ENCODE measurements around the gene MCAT. TPM values are rescaled to one million over a fixed set of nuclear protein-coding genes. Genes with fewer than 3 reads are reported as not detected.

The MCAT gene
- total and polyA plus RNA-seq, 2 donors (not counting 3 experiments of a cell fraction or from before 2014, with no cell fraction given), result 16.9 to 23.2 TPM

DNA sequence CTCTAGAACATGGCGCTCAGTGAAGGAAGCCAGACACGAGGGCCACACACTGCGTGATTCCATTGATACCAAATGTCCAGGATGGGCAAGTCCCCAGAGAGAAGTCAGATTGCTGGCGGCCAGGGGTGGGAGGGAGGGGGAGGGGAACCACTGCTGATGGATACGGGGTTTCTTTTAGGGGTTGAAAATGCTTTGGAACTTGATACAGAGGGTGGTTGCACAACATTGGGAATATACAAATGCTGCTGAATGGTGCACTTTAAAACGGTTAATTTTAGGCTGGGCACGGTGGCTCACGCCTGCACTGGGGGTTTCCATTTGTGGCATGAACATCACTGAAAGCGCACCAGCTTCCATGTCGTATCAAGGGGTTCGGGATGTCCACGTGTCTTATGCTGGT is 13.2 kb upstream of the MCAT start:
- BruUV-seq (replicated peaks), result no TSS peak
- H3K27ac ChIP-seq (ENCODE audit: insufficient read depth, low read depth, low read length), result no peak overlapping the region

More for the DNA sequence above, 13.2 kb upstream of the MCAT start:
- POLR2A ChIA-PET, result no interaction called here
- no peak overlapping the region for H2AFZ ChIP-seq (ENCODE audit: low read depth, low read length)
- no peaks in the 10 kb centered on the region for H3K9me3 ChIP-seq (replicated peaks; ENCODE audit: control insufficient read depth, insufficient read depth, low read length)
- no peak overlapping the region for H3K4me2 ChIP-seq (ENCODE audit: insufficient read depth, low read length)
- no peak overlapping the region for H3K9ac ChIP-seq (replicated peaks; ENCODE audit: extremely low read depth, insufficient read depth, low read length)
- intact Hi-C loops (cut with micrococcal nuclease) (no loop called here), dilution Hi-C loops (cut with MboI; ENCODE audit: extremely low pct_ligation_motif_present, low sequenced_read_pairs) (no loop called here)
- H3K36me3 ChIP-seq (ENCODE audit: control insufficient read depth in 2 of 2, extremely low read depth in 1 of 2, insufficient read depth in 2 of 2, low read length in 2 of 2), result peaks cover 0 to 8% of the 10 kb centered on the region in 2 experiments
- peaks cover 64% of the 10 kb centered on the region for H3K79me2 ChIP-seq (ENCODE audit: control insufficient read depth, insufficient read depth, low read length)
- CTCF ChIA-PET, result interaction anchor here (0.8 kb wide), 1 partner anchor 12 kb away, joined by 3 read pairs; no protein-coding TSS in a partner anchor
- H3K4me3 ChIP-seq (replicated peaks in 1 of 3; ENCODE audit: insufficient read depth in 1 of 3, low read depth in 1 of 3, low read length in 3 of 3), result no peak overlapping the region
- FAIRE-seq, result no peak
- H3K27me3 ChIP-seq (ENCODE audit: control insufficient read depth in 2 of 2, insufficient read depth in 2 of 2, low read length in 2 of 2), result no peaks in the 10 kb centered on the region
- DNase-seq (ENCODE audit: low read depth, low spot score), result no peak
- TF ChIP-seq, protein P1, sequence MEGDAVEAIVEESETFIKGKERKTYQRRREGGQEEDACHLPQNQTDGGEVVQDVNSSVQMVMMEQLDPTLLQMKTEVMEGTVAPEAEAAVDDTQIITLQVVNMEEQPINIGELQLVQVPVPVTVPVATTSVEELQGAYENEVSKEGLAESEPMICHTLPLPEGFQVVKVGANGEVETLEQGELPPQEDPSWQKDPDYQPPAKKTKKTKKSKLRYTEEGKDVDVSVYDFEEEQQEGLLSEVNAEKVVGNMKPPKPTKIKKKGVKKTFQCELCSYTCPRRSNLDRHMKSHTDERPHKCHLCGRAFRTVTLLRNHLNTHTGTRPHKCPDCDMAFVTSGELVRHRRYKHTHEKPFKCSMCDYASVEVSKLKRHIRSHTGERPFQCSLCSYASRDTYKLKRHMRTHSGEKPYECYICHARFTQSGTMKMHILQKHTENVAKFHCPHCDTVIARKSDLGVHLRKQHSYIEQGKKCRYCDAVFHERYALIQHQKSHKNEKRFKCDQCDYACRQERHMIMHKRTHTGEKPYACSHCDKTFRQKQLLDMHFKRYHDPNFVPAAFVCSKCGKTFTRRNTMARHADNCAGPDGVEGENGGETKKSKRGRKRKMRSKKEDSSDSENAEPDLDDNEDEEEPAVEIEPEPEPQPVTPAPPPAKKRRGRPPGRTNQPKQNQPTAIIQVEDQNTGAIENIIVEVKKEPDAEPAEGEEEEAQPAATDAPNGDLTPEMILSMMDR (IDR thresholded peaks at IDR 0.05; ENCODE audit: extremely low read depth in 1 of 2, insufficient read depth in 1 of 2, low read depth in 1 of 2, low read length in 2 of 2), result no peak
- TF ChIP-seq POLR2A (IDR thresholded peaks at IDR 0.05; ENCODE audit: low read depth, low read length) (no peak), FOS (IDR thresholded peaks at IDR 0.05; ENCODE audit: borderline replicate concordance, insufficient read depth, low read length) (no peak), JUN (IDR thresholded peaks at IDR 0.05; ENCODE audit: borderline replicate concordance, insufficient read depth, insufficient read length, low read depth) (no peak), POLR2AphosphoS5 (IDR thresholded peaks at IDR 0.05; ENCODE audit: insufficient read depth, low read depth, low read length) (no peak), EZH2 (IDR thresholded peaks at IDR 0.05; ENCODE audit: borderline replicate concordance, low read depth, low read length, severe bottlenecking) (no peak), GATA2 (IDR thresholded peaks at IDR 0.05; ENCODE audit: insufficient read depth, insufficient read length, low read depth, low read length) (no peak), MYC (IDR thresholded peaks at IDR 0.05; ENCODE audit: low read depth, low read length) (no peak)
- TF ChIP-seq, protein P2, sequence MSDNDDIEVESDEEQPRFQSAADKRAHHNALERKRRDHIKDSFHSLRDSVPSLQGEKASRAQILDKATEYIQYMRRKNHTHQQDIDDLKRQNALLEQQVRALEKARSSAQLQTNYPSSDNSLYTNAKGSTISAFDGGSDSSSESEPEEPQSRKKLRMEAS (IDR thresholded peaks at IDR 0.05; ENCODE audit: insufficient read depth, insufficient read length), result no peak
- H3K9me1 ChIP-seq (replicated peaks; ENCODE audit: control insufficient read depth, extremely low read depth, insufficient read depth, low read length), result no peaks in the 10 kb centered on the region
- no peaks in the 10 kb centered on the region for H4K20me1 ChIP-seq (replicated peaks; ENCODE audit: control insufficient read depth, extremely low read depth, insufficient read depth, low read length)
- peaks cover 3% of the 10 kb centered on the region for H3K4me1 ChIP-seq (ENCODE audit: control insufficient read depth, extremely low read depth, insufficient read depth, low read length)

All from endothelial cell of umbilical vein (primary cell).